Bone marrow (tissue), 2 donors: ENCODE data around the gene HEMK1.
A peak's percentile ranks its signal among the peaks of the same experiment; 100 is the strongest.

Source experiments
- DNase-seq, 2 donors: peaks; one replicate each; lab custom pipeline; 2025; lab: John Stamatoyannopoulos, UW

HEMK1 gene

GRCh38 chr3:50573566-50574443 lies 4.5 kb downstream of the HEMK1 start:
- DNase-seq: no peak

DNA sequence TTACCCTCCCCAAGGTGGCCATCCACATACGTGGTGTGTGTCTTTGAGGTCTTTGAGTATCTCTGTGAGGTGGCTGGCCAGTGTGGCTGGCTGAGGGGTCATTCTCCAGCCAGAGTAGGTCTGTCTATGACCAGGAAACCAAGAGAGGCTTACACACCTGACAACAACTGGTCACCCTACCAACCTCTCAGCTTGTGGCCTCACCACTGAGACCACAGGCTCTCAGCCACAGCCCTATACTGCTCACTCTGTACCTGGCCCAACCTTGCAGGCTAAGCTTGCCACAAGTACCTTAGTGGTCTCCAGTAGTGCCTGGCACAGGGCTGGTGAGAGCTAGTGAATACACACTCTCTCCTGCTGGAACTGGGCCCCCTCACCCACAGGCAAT lies 5.1 kb downstream of the HEMK1 start:
- no peak for DNase-seq

- peak in 1 of 2 donors; percentile 21 for DNase-seq
Observed at GRCh38 chr3:50575372-50575771, 6.0 kb downstream of the HEMK1 start.

GRCh38 chr3:50577348-50577747 lies 8.0 kb downstream of the HEMK1 start:
- no peak for DNase-seq

DNA sequence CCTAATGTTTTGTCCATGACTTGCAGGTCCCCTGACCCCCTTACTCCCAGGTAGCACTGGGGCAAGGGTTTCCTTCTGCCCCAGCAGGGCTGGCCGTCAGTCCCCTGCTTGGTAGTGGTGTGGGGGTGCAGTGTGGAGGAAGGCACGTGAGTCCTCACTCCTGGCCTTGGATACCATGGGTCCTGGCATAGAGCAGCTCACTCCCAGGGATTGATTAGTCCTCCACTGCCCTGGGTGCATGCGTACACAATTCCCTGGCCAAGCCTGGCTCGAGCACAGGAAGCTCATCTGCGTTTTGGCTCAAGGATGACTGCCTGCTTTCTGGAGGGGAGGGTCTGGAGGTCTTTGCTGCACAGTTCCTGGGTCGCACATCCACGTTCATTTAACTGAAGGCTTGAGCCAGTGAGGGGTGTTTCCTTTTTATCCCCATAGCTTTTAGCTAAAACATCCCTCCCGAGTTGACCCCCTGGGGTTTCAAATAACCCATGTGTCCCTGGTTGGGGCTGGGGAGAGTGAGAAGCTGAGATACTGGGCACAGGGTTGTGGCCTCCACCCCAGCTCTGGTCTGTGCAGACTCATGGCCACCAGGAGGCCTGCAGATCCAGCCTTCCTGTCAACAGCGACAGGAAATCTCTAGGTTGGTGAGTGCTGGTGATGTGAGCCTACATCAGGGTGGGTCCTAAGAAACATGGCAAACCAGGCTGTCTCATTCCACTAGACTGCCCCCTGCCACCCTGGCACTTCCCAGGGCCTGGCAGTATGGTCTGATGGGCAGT lies 11.5 kb downstream of the HEMK1 start:
- DNase-seq: no peak

- DNase-seq: no peak
Observed at GRCh38 chr3:50581459-50581842, 12.1 kb downstream of the HEMK1 start.

DNA sequence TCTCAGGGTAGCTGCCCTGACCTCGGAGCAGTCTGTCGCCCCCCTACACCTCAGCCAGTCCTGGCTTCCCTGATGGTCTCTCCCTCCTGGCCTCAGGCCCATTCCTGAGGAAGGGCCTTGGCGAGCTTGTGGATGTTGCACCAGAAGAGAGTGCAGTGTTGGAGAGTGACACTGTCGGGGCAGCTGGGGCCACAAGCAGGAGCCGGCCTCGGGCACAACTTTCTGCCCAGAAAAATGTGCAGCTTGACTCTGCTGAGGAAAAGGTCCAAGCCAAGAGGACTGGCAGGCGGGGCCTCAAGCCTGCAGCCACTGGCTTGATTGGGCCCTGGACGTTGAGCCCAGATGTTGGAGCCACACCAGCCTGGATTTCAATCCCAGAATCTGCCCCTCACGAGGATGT lies 12.8 kb downstream of the HEMK1 start:
- DNase-seq: no peak

DNA sequence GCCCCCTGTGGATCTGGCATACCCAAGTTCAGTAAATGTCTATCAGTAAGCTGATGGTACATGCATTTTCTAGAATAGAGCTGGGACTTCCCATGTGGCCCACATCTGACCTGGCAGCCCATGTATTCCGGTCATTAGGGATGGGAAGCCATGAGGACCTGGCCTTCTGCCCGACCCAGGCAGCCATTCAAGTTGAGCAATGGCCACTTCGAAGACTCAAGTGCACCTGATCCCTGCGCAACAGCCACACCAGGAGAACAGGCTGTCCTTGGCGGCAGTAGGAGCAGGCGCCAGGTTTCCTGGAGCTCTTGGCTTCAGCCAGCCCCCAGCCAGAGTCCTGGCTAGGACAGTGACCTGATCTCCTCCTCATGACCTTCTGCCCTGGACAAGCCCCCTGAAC lies 14.6 kb downstream of the HEMK1 start:
- no peak for DNase-seq

GRCh38 chr3:50584391-50584790 lies 15.1 kb downstream of the HEMK1 start:
- DNase-seq: no peak

DNA sequence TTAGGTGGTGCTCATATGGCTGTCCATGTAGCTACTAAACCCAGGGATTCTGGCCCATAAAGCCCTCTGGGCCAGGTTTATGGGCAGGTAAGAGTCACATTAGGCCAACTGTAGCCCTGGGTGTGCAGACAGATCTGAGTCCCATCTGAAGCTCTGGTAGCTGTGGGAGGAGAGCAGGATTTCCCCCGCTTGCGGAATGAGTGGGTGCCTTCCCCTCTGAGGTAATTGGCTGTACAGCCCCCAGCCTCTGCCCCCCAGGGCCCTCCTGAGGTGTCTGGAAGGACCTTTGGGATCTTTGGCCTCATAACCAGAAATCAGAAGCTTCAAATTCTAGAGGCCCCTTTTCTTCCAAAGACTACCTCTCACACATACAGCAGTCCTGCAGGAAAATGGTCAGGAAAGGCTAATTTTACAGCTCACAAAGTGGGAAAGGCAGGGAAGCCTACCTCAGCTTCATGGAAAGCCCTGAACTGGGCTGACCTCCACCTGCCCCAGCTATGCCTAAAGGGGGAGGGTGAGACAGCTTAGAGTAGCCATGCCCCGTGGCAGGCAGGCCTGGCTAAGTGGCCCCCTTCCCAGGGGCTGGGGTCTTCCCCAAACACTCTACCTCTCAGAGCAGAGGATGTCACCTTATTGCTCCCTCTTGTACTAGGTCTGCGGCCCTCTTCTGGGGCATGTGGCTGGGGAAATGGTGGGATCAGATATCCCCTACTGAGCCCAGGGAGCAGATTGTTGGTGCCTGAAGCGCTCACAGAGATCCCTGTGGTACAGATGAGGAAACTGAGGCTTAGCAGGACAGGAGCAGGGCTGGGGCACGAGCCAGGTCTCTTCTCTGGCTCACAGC lies 16.8 kb downstream of the HEMK1 start:
- DNase-seq: no peak

DNA sequence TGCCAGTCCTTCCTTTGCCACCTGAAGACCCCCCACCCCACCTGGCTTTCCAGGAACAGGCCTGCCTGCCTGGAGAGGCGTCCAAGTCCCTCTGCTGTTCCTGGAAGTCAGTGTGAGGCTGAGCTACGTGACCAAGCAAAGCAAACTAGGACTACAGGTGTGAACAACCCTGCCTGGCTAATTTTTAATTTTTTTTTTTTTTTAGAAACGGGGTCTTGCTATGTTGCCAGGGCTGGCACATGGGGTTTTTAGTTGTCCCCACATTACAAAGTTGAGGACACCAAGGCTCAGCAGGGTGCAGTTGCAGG lies 17.4 kb downstream of the HEMK1 start:
- DNase-seq: no peak

DNA sequence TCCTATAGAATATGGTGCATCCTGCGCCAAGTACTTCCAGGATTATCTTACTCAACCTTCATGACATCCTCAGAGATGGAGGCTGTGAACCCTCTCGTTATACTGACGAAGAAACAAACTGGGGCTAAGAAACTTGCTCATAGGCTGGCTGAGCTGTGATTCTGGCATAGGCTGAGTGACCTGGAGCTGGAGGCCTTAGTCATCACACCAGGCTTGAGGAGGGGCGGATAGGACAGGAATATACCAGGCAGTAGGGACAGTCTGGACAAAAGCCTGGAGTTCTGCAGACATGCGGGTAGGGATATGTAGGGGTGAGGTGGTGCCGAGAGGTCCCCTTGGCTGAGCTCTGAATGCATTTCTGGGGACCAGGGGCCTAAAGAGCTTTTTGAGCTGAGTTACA lies 18.1 kb downstream of the HEMK1 start:
- DNase-seq: no peak

- DNase-seq: peak in 1 of 2 donors; percentile 15
Observed at GRCh38 chr3:50587806-50588758, 18.8 kb downstream of the HEMK1 start.

GRCh38 chr3:50588759-50589433 lies 19.6 kb downstream of the HEMK1 start:
- no peak for DNase-seq

DNA sequence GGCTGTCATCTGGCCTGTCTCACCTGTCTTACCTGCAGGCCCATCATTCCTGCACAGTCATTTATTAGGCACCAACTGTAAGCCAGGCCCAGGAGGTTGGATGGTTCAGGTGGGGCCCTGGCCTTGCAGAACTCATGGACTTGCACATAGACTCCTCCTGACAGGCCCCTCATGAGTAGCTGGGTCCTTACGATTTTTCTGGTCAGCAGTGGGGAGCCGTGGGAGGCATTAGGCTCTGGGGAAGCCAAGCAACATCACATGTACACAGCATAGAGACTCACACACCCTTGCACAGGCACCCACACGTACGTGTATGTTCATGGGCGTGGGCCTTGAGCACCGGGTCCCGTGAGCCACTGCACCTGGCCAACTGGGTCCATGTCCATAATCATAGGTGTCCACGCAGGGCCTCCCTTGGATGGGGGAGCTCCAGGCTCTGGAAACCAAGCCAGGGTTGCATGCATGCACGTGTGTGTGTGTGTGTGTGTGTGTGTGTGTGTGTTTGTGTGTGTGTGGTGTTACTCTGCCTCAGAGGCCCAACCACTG lies 21.9 kb downstream of the HEMK1 start:
- no peak for DNase-seq

DNA sequence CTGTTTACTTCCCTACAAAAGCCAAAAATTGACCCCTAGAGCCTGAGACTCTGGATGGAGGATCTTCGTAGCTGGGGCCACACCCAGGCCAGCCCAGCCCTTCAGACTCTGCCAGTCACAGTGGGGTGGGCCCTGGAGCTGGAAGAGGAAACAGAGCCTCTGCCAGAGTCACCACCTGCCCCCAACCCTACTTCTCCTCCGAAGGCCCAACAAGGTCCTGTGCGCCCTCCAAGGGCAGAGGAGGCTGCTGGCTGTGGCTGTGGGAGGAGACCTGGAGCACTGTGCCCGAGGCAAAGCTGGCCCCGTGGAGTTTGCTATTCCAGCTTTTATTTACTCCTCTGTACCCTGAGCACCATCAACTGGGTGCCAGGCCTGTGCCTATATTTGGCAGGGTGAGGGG lies 23.2 kb downstream of the HEMK1 start:
- DNase-seq: peak in 1 of 2 donors; percentile 36

- no peak for DNase-seq
Observed at GRCh38 chr3:50594253-50594785, 25.0 kb downstream of the HEMK1 start.

- DNase-seq: no peak
Observed at GRCh38 chr3:50599115-50599715, 29.9 kb downstream of the HEMK1 start.

DNA sequence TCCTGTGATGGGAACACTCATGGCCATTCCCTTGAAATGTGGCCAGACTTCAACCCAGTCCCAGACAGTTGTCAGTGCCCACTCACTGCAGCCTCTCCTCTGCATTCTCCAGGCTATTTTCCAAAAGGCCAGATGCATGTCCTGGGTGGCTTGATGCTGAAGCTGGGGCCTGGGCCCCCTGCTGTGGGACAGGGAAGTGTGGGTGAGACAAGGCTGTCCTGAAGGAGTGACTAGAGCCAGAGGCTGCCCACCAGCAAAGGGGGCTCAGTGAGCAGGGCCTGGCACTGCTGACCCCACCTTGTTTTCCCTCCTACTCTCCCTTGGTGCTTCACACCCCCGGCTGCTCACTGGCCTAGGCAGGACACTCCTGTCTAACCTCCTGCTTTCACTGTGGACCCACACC lies 30.4 kb downstream of the HEMK1 start:
- no peak for DNase-seq
